HG03139 (cell line): ENCODE results near the gene RPH3AL.
"Not testable (repeated sequence)": the region's sequence is repeated elsewhere in the genome, so short reads cannot be mapped to it uniquely, and the experiment has no call there.

ENCODE experiments used
- ATAC-seq: cut with Tn5 transposase; IDR thresholded peaks from one replicate; pipeline ENCODE4 v1.9.1; 2021; ENCODE audit not compliant: unreplicated experiment

RPH3AL gene

DNA sequence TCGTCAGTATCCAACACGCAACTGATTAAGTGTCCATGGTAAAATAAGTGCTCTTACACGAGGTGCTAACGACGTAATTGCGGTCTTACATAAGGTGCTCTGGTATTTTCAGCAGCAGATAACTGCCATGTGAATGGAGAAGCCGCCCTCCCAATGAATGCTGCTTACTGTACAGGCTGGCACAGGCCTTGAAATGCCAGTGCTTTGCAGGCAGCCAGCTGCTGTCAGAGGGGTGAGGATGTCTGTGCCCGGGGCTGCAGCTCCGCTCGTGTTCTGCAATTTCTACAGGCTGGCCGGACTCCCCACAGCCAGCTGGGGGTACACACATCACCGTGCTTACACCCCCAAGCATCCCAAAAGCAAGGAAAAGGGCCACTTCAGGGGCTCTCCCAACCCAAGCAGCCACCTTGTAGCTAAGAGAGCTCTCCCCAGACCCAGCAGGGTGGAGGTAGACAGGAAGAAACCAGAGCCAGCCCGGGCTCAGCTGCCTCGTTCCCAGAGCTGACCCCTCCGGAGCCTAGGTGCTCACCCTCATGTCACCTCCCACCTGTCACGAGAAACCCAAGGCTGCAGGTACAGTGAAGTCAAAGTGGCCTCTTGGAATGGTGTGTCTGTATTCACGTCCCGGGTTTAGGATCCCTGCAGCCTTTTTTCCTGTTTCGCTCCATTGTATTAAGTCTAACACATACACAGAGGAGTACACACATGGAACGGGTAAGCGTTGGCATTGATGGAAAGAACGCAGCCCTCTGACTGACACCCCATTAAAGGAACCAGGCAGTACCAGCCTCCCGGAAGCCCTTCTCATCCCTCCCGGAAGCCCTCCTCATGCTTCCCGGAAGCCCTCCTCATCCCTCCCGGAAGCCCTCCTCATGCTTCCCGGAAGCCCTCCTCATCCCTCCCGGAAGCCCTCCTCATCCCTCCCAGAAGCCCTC is 27.2 kb upstream of the RPH3AL start:
- no peak for ATAC-seq

DNA sequence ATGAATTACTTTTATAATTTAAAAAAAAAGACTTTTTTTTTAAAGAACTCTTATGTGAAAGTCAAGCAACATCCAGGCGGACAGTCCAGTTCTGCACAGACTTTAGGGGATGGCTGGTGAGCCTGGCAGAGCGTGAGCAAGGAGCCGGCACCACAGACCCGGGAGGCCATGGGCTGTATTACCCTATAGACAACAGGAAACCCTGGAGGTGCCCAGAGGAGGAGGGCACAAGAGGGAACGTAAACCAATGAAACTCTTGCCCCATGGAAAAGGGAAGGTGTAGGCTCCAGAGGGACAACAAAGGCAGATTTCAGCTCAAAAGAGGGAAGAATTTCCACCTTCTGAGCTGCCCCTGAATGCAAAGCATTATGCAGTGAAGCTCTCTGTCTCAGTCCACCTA is 25.5 kb upstream of the RPH3AL start:
- ATAC-seq = no peak

DNA sequence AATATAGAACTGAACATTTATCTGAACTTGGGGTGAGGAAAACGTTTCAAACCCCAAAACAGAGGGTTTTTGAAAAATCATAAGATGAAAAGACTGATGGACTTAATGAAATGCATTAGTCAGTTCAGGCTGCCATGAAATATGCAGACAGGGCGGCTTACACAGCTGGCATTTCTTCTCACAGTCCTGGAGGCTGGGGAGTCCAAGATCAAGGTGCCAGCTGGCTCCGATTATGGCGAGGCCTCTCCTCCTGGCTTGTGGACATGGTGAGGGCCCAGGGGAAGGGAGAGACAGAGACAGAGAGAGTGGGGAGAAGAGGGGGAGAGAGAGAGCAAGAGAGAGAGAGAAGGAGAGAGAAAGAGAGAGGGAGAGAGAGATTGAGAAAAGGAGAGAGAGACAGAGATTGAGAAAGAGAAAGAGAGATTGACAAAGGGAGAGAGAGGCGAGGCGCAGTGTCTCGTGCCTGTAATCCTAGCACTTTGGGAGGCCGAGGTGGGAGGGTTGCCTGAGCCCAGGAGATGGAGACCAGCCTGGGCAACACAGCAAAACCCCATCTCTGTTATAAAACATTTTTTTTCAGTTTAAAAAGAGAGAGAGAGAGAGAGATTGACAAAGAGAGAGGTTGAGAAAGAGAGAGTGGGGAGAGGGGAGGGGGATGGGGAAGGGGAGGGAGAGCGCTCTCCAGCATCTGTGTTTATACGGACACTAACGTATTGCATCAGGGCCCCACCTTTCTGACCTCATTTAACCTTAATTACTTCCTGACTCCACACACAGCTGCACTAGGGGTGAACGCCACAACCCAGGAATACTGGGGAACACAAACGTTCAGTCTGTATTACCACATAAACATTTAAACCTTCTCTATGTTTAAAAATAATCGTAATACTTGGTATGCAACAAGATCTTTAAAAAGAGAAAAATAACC is 24.6 kb upstream of the RPH3AL start:
- ATAC-seq = no peak

DNA sequence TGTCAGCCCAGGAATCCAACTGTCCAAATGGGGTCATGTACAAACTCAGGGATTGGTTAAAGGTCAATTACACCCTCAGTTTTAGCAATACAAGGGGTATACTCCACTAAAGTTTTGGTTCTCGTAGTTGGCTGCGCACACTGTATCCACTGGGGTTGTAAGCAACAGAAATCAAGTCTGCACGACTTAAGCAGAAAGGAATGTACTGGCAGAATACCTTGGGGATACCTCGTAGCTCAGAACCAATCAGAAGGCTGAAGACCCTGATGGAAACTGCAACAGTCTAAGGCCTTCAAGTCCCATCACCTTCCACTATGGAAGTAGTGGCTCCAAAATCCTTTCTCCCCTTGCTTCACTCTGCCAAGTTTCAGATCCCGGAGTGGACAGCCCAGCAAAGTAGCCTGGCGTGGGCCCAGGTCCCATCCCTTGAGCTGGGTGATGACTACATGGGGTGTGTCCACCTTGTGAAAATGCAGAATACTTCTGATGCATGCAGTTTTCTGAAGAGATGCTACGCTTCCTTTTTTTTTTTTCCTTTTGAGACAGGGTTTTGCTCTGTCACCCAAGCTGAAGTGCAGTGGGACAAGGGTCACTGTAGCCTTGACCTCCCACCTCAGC is 21.1 kb upstream of the RPH3AL start:
- no peak for ATAC-seq

DNA sequence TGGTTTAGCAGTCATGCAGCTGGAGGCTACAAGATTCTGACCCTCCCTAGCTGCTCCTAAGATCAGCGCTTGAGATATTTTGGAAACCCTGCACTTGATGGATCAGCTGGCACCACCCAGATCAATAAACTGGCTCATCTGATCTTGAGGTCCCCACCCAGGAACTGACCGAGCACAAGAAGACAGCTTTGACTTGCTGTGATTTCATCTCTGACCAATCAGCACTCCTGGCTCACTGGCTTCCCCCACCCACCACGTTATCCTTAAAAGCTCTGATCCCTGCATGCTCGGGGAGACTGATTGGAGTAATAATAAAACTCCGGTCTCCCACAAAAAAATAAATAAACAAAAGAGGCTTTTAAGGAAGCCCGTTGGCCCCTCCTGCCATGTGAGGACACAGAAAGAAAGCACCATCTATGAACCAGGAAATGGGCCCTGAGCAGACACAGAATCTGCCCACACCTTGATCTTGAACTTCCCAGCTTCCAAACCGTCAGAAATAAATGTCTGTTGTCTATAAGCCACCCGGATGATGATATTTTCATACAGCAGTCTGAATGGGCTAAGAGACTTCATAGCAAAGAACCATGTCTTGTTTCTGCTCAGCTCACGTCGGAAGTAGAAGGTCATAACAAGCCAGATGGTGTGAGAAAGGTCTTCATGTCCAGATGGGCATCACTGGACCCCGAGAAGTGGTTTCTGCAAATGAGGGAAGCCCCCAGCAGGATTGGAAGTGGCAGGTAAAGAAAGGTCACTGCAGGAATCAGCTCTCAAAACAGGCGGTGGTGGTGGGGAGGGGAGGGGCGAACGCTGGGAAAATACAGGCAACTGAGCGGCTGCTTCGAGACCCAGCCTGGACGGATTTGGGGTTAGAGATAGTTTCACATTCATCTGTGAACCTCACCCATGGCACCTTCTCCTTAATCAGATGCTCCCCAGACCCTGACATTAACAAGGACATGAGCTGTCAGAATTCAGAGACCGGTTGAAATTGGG is 19.8 kb upstream of the RPH3AL start:
- ATAC-seq = no peak

DNA sequence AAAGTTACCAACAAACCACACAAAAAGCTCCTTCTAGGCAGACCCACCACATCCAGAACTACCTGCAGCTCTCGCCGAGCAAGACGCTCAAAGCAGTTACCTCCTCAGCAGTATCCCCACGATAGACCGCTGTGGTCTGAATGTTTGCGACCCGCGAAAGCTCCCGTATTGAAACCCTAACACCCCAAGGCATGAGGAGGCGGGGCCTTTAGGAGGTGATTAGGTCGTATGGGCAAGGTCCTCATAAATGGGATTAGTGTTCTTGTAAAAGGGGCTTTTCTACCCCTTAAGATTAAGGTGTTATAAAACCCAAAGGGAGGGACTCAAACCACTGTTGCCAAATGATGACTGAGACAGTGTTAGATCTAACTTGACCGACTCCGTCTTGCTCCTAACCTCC is 19.0 kb upstream of the RPH3AL start:
- no peak for ATAC-seq

DNA sequence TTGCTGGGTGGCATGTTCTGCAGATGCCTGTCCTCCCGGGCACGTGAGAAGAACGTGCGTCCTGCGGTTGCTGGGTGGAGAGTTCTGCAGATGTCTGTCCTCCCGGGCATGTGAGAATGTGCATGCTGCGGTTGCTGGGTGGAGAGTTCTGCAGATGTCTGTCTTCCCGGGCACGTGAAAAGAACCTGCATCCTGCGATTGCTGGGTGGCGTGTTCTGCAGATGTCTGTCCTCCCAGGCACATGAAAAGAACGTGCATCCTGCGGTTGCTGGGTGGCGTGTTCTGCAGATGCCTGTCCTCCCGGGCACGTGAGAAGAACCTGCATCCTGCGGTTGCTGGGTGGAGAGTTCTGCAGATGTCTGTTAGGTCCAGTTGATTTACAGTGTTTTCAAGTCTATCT is 15.0 kb upstream of the RPH3AL start:
- ATAC-seq = not testable (repeated sequence)

DNA sequence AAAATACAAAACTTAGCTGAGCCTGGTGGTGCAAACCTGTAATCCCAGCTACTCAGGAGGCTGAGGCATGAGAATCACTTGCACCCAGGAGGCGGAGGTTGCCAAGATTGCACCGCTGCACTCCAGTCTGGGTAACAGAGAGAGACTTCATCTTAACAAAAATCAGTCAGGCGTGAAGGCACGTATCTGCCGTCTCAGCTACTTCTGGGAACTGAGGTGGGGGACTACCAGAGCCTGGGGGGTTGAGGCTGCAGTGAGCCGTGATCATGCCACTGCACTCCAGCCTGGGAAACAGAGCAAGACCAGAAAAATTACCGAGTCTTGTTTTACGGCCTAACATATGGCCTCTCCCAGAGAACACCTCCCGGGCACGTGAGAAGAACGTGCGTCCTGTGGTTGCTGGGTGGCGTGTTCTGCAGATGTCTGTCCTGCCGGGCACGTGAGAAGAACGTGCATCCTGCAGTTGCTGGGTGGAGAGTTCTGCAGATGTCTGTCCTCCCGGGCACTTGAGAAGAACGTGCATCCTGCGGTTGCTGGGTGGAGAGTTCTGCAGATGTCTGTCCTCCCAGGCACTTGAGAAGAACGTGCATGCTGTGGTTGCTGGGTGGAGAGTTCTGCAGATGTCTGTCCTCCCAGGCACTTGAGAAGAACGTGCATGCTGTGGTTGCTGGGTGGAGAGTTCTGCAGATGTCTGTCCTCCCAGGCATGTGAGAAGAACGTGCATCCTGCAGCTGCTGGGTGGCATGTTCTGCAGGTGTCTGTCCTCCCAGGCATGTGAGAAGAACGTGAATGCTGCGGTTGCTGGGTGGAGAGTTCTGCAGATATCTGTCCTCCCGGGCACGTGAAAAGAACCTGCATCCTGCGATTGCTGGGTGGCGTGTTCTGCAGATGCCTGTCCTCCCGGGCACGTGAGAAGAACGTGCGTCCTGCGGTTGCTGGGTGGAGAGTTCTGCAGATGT is 14.3 kb upstream of the RPH3AL start:
- ATAC-seq = not testable (repeated sequence)

DNA sequence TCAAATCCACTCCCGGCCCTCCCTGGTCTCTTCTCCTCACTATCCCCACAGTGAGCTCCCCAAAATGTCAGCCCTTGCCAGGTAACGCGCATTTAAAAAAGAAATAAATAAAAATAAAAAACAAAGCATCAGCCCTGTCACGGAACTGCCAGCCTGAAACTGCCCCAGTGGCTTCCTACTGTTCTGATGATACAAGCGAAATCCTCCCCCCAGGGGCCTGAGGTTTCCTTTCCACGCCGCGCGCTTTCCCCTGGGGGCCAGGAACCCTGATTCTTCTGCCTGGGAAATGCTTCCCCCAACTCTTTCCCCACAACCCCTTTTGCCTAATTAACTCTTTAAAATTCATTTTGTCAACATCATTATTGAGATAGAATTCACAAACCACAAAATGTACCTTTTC is 12.2 kb upstream of the RPH3AL start:
- no peak for ATAC-seq

DNA sequence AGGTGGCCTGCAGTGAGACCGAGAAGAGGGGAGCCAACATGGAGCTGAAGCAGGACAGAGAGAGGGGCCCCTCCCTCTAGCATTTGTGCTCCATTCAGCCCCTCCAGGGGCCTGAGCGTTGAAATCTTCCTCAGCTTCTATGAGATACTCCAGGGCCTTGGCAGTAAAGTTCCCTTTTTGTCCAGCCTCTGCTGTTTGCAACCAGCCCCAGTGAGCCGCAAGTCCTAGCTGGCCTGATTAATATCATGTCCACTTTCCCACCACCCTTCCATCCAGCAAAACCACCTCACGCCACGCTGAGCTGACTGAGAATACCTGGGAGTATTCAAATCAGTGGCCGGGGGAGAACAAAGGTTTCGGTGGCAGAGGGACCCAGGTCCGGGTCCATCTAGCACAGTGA is 11.7 kb upstream of the RPH3AL start:
- no peak for ATAC-seq

DNA sequence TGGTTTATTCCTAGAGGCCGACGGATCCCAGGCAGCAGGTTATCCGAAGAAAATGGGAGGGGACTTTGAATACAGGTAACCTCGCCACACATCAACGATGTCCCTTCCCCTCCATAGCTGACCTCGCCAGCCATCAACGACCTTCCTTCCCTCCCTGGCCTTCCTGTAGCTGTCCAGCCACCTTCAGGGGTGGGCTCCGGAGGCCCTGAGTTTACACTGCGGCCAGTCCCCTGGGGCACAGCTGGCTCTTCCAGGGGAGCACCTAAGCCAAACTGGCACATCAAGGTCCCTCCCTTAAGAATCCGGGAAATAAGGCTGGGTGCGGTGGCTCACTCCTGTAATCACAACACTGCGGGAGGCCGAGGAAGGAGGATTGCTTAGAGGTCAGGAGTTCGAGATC is 10.1 kb upstream of the RPH3AL start:
- ATAC-seq = no peak

DNA sequence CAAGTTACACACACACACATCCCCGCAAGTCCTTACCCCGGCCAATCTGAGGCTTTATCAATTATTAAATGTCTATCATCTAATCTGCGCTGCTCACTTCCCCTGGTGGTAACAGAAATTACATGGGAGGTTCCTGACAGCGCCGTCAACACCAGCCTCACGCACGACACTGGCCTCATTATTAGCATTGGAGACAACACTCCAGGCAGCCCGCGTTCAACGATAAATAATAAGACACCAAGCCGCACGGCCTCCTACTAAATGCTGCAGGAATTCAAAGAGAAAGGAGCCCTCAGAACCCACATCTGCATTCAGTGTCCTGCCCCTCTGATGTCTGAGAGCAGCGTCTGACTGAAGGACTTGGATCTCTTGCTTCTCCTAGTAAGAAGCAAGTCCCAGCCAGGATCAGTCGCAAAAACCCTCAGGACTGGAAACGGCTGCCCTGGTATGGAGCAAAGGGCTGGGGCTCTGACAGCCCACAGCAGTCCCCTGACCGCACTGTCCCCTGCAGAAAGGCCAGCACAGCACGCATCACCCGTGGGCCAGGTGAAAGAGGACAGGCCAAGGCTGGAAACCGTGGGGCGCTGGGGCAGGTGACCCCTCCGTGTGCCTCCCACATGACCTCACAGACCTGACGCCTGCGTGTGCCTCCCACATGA is 7.6 kb upstream of the RPH3AL start:
- ATAC-seq = no peak

DNA sequence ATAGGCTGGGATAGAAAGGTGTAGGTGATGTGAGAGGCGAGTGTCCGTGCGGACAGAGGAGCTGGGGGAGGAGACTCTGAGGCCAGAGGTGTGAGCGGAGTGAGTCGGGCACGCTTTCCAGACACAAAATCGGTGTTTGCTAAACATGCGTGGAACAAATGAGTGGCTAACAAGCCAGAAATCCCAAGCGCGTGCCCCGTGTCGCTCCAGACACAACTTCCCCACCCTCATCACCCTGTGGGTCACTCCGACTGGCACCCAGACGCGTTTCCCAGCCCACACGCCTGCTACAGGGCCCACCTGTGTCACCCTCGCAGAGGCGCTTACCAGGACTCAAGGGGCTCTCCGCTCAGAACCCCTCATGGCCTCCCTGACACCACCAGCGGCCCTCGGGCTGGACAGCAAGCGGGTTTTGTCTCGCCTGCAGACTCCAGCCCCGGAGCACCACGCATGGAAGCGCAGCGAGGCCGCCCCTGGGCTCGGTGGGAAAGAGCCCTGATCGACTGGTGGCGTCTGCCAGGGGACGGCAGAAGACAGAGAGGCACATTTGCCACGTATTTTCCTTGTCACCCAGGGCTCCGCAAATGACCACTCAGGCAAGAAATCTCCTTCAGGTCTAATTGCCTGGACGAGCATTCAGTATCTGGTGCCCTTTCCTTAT is 6.0 kb upstream of the RPH3AL start:
- ATAC-seq = no peak

DNA sequence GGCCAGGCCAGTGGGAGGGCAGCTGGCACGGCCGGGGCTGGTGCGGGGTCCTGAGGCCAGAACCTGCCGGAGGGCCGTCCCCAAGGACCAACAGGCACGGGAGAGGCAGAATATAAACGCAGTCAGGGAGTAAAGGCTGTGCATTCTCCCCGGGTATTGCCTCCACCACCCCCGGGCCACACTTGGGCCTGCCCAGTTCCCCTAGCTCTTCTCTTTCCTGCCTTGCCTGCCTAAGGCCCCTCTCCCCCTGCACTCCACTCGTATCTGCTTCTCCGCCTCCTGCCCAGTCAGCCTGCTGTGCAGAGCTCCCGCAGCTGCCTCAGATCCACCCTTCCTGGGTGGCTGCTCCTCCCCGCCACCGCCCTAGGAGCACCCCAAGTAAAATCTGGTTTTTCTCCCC is 5.0 kb upstream of the RPH3AL start:
- no peak for ATAC-seq

DNA sequence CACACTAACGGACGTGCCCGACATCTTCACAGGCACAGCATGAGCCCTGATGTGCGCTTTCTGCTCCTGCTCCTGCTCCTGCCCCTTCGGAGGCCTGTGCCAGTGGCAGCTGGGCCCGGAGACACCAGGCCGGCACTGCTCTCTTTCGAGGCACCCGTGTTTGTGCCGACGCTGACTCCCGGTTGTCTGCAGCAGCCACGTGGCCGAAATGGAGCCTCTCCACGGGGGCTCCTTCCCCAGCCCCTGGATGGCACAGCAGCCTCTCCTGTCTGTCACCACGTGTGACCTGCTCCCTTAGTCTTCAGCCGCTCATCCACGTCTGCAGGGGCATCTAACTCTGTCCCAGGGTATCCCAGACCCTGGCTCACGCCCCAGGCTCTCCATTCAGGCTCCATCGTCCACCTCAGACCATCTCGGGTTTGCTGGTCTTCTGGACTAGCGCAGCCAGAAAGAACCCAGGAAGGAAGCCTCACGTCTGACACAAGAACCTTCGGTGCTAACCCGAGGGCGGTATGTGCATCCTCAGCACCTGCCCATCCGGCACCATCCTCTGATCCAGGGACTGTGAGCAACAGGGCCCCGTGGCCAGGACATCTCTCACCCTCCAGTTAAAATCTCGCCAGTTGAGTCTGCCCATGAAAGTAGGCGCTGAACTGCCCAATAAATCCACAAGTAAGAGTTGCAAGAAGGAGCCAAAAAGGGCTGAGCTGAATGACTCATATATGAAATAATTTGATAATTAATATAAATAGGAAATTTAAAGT is 4.2 kb upstream of the RPH3AL start:
- no peak for ATAC-seq

DNA sequence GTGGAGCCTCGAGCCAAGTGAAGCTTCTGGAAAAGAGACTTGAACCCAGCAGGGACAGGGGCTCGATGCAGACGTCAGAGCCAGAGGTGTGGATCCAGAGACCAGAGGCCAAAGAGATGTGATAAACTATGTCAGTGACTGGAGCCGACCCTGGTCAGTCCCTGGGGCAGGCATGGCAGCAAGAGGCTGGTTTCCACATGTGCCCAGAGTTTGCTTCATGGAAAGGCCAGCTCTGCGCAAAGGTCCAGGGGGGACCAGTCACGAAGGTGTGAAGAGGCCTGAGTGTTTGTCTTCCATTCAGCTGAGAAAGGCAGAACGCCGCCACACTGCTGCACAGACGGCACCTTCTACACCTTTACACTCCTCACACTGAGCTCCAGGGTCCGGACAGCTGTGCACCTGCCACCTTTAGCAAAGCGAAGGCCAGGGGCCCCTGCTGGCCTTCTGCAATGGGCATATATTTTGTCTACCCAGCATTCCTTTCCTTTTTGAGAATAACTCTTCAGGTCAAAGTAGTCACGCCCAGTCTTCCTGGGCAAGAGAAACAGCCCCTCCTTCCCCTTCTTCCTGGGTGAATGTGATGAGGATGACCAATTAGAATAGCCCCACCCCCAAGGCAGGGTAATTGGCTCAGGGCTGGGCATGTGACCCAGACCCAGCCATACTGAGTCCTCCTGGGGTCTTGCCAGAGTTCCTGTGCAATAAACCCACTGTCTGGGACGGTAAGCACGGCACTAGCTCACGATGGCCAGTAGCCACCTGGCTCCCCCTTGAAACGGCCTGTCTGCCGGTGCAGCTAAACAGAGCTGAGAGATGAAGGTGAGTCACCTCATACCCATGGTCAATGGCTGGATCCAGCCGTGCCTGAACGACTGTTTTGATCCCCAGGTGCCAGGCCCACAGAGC is 2.3 kb upstream of the RPH3AL start:
- ATAC-seq = no peak
